ENCODE measurements around the gene SLC9A1. TPM values are rescaled to one million over a fixed set of nuclear protein-coding genes. Genes with fewer than 3 reads are reported as not detected.

SLC9A1 gene
- total RNA-seq, 6 experiments from 2014 or later: 1.7 to 4.3 (median 3.0) TPM

DNA sequence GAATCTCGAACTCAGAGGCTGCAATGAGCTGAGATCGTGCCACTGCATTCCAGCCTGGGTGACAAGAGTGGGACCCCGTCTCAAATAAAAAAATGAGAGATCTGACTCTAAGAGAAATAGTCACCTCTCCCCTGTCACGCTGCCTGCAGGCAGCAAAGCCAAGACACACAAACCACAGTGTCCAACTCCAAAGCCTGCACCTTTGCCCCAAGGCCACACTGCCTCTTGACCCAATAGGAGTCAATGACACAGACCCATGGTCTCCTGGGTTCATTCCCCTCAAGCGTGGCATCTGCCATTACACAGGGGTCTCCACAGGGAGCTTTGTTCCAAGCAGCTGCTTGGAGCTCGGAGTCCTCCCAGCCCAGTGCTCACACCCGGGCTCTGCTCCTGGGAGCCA, 46.3 kb downstream of the SLC9A1 start:
- Histone ChIP-seq H3K27ac (peak overlapping the region in 2 of 3 donors; percentile 21 to 49), H3K9me3 (no peaks in the 10 kb centered on the region), H3K4me3 (no peak overlapping the region), H3K36me3 (peaks cover 0 to 3% (median 0%) of the 10 kb centered on the region in 4 donors), H3K4me1 (peaks cover 0 to 32% (median 12%) of the 10 kb centered on the region in 4 donors), H3K27me3 (no peaks in the 10 kb centered on the region)
- DNase-seq (peak in 2 of 3 donors; percentile 81 to 82), ATAC-seq (peak; percentile 48 to 86 (median 79))
- intact Hi-C loops (cut with DNase I): loop anchor here in 1 of 2 donors (10.0 kb wide), 2 partner anchors 46 to 86 kb away; partner anchors contain the start of gene SLC9A1
- WGBS (ENCODE audit: insufficient coverage, low coverage, low lambda C conversion rate, missing lambda C conversion rate): 55% methylated on average over 4 of the region's 7 CpGs
- TF ChIP-seq POLR2A (IDR thresholded peaks at IDR 0.05): no peak
- TF ChIP-seq, protein P1, sequence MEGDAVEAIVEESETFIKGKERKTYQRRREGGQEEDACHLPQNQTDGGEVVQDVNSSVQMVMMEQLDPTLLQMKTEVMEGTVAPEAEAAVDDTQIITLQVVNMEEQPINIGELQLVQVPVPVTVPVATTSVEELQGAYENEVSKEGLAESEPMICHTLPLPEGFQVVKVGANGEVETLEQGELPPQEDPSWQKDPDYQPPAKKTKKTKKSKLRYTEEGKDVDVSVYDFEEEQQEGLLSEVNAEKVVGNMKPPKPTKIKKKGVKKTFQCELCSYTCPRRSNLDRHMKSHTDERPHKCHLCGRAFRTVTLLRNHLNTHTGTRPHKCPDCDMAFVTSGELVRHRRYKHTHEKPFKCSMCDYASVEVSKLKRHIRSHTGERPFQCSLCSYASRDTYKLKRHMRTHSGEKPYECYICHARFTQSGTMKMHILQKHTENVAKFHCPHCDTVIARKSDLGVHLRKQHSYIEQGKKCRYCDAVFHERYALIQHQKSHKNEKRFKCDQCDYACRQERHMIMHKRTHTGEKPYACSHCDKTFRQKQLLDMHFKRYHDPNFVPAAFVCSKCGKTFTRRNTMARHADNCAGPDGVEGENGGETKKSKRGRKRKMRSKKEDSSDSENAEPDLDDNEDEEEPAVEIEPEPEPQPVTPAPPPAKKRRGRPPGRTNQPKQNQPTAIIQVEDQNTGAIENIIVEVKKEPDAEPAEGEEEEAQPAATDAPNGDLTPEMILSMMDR (IDR thresholded peaks at IDR 0.05): no peak

GRCh38 chr1:27106561-27107323, 48.2 kb downstream of the SLC9A1 start:
- Histone ChIP-seq H3K9me3 (no peaks in the 10 kb centered on the region), H3K4me3 (no peak overlapping the region), H3K27me3 (no peaks in the 10 kb centered on the region), H3K4me1 (peaks cover 0 to 25% (median 9%) of the 10 kb centered on the region in 4 donors), H3K27ac (no peak overlapping the region), H3K36me3 (peaks cover 0 to 3% (median 0%) of the 10 kb centered on the region in 4 donors)
- no CpG with 5 or more reads among the region's 7 CpGs for WGBS (ENCODE audit: insufficient coverage, low coverage, low lambda C conversion rate, missing lambda C conversion rate)
- intact Hi-C loops (cut with DNase I): loop anchor here in 1 of 2 donors (10.0 kb wide), 2 partner anchors 48 to 88 kb away; partner anchors contain the start of gene SLC9A1
- TF ChIP-seq, protein P1 (IDR thresholded peaks at IDR 0.05): no peak
- TF ChIP-seq POLR2A (IDR thresholded peaks at IDR 0.05): no peak
- DNase-seq: no peak
- no peak for ATAC-seq

- H3K36me3 ChIP-seq: peaks cover 0 to 3% (median 0%) of the 10 kb centered on the region in 4 donors
These were observed 49.9 kb downstream of the SLC9A1 start for GRCh38 chr1:27105018-27105417.

GRCh38 chr1:27103498-27103897, 51.4 kb downstream of the SLC9A1 start:
- ATAC-seq (no peak), DNase-seq (no peak)
- H3K9me3 ChIP-seq: no peaks in the 10 kb centered on the region
- intact Hi-C loops (cut with DNase I): loop anchor here (5.0 to 10.0 kb wide), 4 partner anchors 51 to 184 kb away; partner anchors contain the start of gene SLC9A1 (in 1 of the 2)
- H3K27me3 ChIP-seq: no peaks in the 10 kb centered on the region
- TF ChIP-seq, protein P1 (IDR thresholded peaks at IDR 0.05): no peak
- TF ChIP-seq POLR2A (IDR thresholded peaks at IDR 0.05): no peak
- H3K27ac ChIP-seq: no peak overlapping the region
- 41% methylated on average over 4 of the region's 4 CpGs for WGBS (ENCODE audit: insufficient coverage, low coverage, low lambda C conversion rate, missing lambda C conversion rate)
- H3K36me3 ChIP-seq: peaks cover 0 to 3% (median 0%) of the 10 kb centered on the region in 4 donors
- H3K4me1 ChIP-seq: peaks cover 0 to 10% (median 1%) of the 10 kb centered on the region in 4 donors
- H3K4me3 ChIP-seq: no peak overlapping the region

More at GRCh38 chr1:27105018-27105417, 49.9 kb downstream of the SLC9A1 start:
- H3K4me3 ChIP-seq: no peak overlapping the region
- no peaks in the 10 kb centered on the region for H3K9me3 ChIP-seq
- WGBS (ENCODE audit: insufficient coverage, low coverage, low lambda C conversion rate, missing lambda C conversion rate): 100% methylated on average over 1 of the region's 2 CpGs
- no peak for DNase-seq
- intact Hi-C loops (cut with DNase I): loop anchor here in 1 of 2 donors (10.0 kb wide), 2 partner anchors 50 to 90 kb away; partner anchors contain the start of gene SLC9A1
- ATAC-seq: no peak
- H3K27ac ChIP-seq: no peak overlapping the region
- H3K4me1 ChIP-seq: peaks cover 0 to 19% (median 6%) of the 10 kb centered on the region in 4 donors
- TF ChIP-seq, protein P1 (IDR thresholded peaks at IDR 0.05): no peak
- no peak for TF ChIP-seq POLR2A (IDR thresholded peaks at IDR 0.05)
- no peaks in the 10 kb centered on the region for H3K27me3 ChIP-seq

Measured in right lobe of liver (tissue), 6 donors.